ENCODE results near the gene MXRA7.

The MXRA7 gene

GRCh38 chr17:76695059-76695831 lies 15.5 kb downstream of the MXRA7 start:
- DNase-seq = no peak

GRCh38 chr17:76691379-76692191 lies 19.2 kb downstream of the MXRA7 start:
- DNase-seq = no peak

DNA sequence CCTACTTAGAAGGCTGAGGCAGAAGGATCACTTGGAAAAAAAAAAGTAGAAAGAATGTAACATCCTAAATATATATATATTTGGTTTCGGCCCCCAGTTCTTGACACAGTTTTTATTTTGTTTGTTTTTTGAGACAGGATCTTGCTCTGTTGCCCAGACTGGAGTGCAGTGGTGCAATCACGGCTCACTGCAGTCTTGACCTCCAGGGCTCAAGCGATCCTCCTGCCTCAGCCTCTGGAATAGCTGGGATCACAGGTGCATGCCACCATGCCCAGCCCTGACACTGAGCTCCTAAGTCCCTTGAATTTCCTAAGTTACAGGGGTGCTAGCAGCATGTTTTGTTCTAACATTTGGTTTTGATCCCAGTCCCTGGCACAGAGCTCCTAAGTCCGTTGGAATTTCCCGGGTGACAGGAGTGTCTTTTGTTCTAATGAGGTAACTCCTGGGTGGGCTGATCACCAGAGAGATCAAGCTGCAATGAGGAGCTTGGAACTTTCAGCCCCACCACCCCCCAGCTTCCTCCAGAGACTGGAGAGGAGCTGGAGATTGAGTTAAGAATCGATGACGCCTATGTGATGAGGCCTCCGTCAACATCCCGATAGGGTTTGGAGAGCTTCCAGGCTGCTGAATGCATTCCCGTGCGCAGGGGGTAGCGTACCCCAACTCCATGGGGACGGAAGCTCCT lies 20.0 kb downstream of the MXRA7 start:
- DNase-seq = no peak

DNA sequence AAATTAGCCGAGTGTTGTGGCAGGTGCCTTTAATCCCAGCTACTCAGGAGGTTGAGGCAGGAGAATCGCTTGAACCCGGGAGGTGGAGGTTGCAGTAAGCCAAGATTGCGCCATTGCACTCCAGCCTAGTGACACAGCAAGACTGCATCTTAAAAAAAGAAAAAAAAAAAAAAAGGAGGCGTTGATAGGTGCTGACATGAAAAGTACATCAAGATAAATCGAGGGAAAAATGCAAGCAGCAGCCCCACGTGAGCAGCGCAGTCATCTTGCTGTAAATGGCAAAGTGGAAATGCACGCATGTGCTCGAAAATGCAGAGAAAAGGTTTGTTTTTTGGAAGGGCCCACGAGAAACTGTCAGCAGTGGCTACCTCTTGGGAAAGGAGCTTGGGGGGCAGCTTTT lies 20.9 kb downstream of the MXRA7 start:
- no peak for DNase-seq

- no peak for DNase-seq
Measured at GRCh38 chr17:76688165-76688622, 22.6 kb downstream of the MXRA7 start.

GRCh38 chr17:76687298-76688164 lies 23.2 kb downstream of the MXRA7 start:
- DNase-seq = no peak

GRCh38 chr17:76686538-76687297 lies 24.0 kb downstream of the MXRA7 start:
- DNase-seq = no peak

- DNase-seq = no peak
Measured at GRCh38 chr17:76685846-76686245, 24.9 kb downstream of the MXRA7 start.

DNA sequence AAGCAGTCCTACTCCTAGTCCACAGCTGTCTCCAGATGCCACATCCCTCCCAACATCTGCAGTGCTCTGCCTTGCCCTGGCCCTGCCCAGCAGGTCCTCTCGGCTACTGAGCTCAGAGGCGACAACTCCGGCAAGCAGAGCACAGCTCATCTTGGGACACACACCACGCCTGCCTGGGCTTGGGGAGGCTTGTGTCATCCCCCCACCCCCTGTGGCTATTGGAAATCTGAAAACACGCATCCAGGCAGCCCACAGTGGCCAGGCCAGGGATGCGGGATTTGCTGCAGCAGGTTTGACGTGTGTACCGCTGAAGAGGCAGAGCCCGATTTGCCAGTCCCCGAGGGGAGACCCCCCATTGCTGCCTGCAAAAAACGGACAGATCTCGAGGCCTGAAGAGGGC lies 25.4 kb downstream of the MXRA7 start:
- no peak for DNase-seq

GRCh38 chr17:76684756-76685155 lies 26.0 kb downstream of the MXRA7 start:
- no peak for DNase-seq

DNA sequence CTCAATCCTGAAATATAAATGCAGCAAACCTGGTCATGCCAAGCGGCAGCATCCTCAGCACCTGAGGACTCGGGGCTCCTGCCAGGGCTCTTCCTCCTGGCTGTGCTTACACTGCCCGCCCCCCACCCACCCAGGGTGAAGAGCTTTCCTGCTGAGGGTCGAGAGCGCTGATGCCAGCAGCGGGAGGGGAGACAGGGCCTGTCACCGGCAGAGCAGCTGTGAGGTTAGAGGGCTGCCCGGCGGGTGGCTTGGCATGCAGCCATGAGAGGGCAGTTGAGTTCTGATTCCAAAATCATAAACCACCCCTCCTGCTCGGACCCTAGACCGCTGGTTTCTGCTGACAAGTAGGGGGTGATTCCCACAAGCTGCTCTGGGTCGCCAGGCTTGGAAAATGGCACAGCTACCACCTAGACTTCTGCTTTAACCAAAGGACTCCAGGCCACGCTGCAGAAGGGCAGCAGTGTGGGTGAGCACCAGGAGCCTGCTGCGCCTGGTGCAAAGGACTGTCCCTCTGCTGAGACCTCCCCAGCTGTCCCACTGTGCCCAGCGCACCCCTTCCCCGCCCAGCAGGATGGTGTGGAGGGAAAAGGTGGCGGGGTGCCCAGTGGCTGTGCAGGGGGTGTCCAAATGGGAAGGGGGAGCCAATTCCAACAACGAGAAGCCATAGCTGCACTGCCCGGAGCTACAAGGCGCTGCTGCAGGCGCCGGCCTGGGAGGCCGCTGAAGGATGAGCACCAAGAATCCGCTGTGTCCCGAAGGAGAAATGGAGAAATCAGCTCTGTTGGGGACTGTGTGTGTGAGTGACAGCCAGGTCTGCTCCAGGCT lies 26.6 kb downstream of the MXRA7 start:
- no peak for DNase-seq

GRCh38 chr17:76683011-76683755 lies 27.6 kb downstream of the MXRA7 start:
- no peak for DNase-seq

DNA sequence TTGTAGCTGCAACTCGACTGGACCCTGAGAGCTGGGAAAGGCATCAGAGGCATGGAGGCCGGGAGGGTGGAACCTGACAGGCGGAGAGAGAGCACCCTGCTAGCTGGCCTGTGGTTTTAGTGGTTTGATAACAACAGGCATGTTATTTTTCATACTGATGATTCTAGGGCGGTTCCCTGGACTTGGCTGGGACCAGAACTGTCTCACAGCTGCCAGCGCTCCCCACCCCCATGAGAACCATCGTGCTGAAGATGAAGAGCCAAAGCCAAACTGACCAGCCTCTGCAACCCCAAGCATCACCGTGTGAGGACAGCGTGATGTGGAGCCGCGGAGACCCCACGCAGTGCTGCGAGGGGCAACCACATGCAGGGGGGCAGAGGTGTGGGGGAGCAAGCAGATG lies 28.5 kb downstream of the MXRA7 start:
- DNase-seq = no peak

DNA sequence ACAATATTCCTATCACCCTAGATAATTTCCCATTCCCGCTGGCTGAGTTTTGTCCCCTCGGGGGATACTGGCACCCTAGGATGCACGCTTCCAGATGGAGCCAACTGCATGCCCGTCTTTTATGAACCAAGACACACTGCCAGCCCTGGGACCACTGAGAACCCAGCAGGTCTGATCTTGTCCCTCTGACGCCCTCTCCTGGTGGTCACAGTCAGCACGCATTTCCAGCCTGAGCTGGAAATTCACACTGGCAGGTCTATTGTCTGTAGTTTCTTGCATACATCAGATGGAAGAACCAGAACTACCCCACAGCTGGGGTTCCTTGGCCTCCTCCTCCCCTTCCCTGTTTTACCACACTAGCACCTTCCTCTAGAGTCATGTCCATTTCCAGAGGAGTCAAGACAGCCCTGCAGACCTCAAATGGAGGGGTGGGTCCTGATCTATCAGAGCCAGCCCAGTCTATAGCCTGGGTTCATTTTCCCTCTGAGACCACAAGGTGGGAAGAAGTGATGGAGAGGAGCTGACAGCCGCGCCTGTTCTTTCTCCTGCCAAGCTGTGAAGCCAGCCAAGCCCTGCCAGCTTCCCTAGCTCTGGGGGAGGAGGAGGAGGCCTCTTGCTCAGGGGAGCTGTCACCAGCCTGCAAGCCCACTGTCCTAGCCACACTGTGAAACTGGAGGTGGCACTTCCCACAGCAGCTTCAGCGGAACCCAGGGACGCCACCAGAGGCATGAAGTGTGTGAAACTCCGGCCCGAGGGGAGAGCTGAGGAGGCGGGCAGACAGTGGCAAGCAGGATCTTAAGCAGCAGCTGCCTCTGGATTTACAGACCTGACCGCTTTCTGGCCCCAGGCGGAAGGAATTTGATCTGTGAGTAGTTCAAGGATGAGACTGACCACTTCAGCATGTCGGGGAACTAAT lies 29.3 kb downstream of the MXRA7 start:
- DNase-seq = peak; percentile 62

DNA sequence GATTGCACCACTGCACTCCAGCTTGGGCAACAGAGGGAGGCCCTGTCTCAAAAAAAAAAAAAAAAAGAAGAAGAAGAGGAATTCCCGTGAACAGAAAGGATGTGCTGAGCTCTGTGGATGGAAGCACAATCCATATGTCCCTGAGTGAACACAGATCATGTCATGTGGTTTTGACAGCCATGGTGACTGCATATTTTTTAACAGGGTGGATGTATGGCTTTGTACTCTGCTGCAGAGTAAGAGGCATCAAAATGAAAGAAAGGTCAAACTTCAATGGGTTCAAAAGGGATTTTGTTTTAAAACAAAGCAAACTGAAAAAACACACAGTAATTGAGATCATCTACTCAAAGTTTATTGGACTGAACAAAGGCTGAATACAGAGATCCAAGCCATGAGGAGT lies 31.5 kb downstream of the MXRA7 start:
- DNase-seq = no peak

DNA sequence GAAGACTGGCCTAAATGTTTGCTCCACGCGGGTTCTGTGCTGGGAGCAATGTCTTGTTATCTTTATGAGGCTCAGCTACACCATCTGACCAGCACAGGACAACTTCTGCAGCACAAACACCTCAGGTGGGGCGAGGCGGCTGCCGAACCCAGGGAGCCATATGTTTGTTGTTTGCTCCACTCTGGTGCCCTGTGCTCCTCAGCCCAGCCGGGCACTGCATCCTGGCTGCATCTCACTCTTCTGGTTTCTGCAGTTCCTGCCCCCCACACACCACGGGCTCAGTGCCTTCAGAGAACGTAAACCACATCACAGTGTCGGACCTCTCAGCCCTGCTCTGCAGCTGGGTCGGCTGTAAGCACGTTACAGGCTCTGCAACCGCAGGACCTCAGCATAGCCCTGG lies 32.4 kb downstream of the MXRA7 start:
- DNase-seq = no peak

GRCh38 chr17:76677406-76677805 lies 33.4 kb downstream of the MXRA7 start:
- no peak for DNase-seq

- DNase-seq = no peak
Measured at GRCh38 chr17:76676629-76677028, 34.1 kb downstream of the MXRA7 start.

GRCh38 chr17:76675648-76676047 lies 35.1 kb downstream of the MXRA7 start:
- no peak for DNase-seq
